NB4 (cell line): Measurements from ENCODE around the gene SSR1.
A peak's percentile ranks its signal among the peaks of the same experiment; 100 is the strongest.

Experiments used
- MYC ChIP-seq: IDR thresholded peaks from 2 replicates; pipeline ENCODE4 v1.6.1; 2011; ENCODE audit warnings: low read depth, low read length
- POLR2A ChIP-seq: IDR thresholded peaks from 2 replicates; pipeline ENCODE4 v1.6.1; 2011; ENCODE audit warnings: mild to moderate bottlenecking; ENCODE audit not compliant: insufficient read length; ENCODE audit errors: extremely low read depth
- TF ChIP-seq, protein P1 (sequence below): IDR thresholded peaks from one replicate; pipeline ENCODE4 v1.5.1; 2012; ENCODE audit warnings: low read depth, low read length

DNA sequence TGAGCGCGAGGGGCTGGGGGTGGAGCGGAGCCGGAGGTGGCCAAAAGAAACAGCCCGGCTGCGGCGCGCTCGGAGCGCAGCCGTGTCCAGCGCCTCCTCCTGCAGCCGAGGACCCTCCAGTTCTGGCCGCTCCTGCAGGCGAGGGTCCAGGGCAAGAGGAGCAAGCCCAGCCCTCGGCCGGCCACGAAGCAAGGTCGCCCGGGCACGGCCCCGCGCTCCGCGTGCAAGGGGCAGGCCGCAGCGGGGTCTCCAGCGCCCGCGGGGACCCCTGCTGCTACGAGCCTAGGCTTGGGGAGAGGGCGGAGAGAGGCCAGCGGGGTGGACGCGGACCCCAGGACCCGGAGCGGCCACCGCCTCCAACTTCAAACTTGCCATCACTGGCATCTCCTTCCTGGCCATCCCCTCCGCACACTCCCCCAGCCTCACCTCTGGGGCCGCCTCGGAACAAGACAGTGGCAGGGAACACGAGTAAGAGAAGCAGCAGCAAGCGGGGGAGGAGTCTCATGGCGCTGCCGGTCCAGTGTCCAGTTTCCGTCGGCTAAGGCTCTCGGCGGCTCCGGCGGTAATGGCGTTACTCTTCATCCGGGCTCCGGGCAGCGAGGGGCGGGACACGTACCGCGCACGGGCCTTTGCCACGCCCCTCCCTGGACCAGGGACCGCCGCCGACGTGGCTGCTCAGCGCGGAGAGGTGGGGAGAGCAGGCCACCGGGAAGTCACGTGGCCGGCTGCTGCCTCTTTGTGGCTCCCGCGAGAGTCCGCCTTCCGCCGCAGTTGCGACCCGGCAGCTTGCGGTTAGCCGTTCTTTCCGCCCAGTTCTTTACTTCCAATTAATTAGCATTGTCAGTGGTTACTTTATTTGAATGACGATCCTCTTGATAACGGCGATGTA is at the start of gene SSR1:
- TF ChIP-seq, protein P1, sequence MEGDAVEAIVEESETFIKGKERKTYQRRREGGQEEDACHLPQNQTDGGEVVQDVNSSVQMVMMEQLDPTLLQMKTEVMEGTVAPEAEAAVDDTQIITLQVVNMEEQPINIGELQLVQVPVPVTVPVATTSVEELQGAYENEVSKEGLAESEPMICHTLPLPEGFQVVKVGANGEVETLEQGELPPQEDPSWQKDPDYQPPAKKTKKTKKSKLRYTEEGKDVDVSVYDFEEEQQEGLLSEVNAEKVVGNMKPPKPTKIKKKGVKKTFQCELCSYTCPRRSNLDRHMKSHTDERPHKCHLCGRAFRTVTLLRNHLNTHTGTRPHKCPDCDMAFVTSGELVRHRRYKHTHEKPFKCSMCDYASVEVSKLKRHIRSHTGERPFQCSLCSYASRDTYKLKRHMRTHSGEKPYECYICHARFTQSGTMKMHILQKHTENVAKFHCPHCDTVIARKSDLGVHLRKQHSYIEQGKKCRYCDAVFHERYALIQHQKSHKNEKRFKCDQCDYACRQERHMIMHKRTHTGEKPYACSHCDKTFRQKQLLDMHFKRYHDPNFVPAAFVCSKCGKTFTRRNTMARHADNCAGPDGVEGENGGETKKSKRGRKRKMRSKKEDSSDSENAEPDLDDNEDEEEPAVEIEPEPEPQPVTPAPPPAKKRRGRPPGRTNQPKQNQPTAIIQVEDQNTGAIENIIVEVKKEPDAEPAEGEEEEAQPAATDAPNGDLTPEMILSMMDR = no peak
- TF ChIP-seq POLR2A (peak; percentile 87), MYC (peak; percentile 88)
